Activated CD4-positive, alpha-beta T cell treated with anti-CD3 and anti-CD28 coated beads for 48 hours (primary cell): ENCODE results near the gene DDX39A.
A peak's percentile ranks its signal among the peaks of the same experiment; 100 is the strongest.
"Not testable (repeated sequence)": the region's sequence is repeated elsewhere in the genome, so short reads cannot be mapped to it uniquely, and the experiment has no call there.

Experiments
- DNase-seq: peaks from one replicate; pipeline ENCODE4 v3.0.0-alpha.2; 2020

The DDX39A gene

DNA sequence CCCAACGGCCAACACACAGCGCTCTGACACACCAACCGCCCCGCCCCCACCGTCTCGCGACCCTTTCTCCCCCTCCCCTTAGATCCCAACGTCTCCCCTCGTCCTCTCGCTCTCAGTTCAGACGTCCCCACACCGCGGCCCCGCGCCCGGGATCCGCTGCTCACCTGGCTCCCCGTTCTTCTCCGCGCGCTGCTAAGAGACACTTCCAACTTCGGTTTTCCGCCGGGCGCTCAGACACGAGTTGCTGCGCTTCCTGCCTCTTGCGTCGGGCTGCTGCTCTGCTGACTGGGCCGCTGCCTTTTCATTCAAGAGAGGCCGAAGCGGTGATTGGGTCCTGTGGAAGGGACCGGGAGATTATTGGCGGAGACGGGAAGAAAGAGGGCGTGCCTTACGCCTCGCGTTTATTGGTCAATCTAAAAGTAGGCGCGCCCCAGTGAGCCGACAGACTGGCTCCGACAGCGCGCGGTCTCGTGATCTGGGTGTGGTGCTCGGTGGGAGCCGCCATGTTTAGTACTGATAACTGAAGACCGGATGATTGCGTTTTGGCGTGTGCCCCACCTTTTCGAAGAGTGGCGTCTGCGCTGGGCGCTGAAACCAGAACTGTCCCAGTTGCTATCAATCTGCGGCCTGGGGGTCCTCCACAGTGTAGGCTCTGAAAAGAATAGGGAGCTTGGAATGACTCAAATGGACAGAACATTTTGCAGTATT is at the start of gene DDX39A:
DDX39A (minus strand) TSS at position 236 of the 708 bp plus-strand sequence. CDS start 6,121 bp downstream, outside the sequence.
- peak; percentile 98 for DNase-seq

DNA sequence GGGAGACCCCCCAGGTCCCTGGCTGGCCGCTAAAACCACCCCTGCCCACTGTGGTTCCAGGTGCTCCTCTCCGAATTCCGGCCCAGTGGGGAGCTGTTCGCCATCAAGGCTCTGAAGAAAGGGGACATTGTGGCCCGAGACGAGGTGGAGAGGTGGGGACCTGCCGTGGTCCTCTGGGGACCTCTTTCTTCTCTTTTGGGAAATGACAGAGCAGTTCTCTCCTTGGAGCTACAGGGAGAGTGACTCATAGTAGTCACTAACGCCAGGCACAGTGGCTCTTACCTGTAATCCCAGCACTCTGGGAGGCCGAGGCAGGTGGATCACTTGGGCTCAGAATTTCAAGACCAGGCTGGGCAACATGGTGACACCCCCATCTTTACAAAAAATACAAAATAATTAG is 48.7 kb upstream of the DDX39A start:
- no peak for DNase-seq

DNA sequence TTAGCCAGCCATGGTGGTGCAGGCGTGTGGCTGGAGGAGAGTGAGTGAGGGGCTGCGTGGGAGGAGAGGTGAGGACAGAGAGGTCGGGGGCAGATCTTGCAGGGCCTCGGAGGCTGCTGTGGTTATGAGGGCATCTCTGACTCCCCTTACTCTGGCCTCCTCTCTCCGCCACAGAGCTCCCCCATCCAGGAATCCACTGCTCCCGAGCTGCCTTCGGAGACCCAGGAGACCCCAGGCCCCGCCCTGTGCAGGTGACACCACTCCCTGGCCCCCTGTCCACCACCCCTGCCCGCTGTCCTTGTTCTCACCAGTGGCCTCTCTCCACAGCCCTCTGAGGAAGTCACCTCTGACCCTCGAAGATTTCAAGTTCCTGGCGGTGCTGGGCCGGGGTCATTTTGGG is 48.2 kb upstream of the DDX39A start:
- no peak for DNase-seq

DNA sequence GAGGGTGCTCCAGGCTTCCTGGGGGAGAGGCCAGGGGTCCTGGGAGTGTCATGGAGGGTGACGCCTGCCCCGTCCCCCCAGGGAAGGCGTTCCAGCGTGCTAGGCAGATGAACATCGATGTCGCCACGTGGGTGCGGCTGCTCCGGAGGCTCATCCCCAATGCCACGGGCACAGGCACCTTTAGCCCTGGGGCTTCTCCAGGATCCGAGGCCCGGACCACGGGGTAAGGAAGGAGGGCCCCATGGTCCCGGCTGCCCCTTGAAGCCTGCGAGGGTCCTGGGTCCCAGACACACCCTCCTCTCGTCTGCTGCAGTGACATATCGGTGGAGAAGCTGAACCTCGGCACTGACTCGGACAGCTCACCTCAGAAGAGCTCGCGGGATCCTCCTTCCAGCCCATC is 44.6 kb upstream of the DDX39A start:
- DNase-seq: no peak

DNA sequence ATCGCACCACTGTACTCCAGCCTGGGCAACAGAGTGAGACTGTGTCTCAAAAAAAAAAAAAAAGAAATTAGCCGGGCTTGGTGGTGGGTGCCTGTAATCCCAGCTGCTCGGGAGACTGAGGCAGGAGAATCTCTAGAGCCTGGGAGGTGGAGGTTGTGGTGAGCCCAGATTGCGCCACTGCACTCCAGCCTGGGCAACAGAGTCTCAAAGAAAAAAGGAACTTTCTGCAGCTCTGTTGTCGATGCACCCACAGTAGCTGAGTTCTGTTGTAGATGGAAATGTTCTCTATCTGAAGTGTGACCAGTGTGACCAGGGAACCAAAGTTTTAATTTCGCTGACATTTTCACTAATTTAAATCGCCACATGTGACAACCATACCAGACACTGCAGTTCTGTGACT is 43.3 kb upstream of the DDX39A start:
- not testable (repeated sequence) for DNase-seq

DNA sequence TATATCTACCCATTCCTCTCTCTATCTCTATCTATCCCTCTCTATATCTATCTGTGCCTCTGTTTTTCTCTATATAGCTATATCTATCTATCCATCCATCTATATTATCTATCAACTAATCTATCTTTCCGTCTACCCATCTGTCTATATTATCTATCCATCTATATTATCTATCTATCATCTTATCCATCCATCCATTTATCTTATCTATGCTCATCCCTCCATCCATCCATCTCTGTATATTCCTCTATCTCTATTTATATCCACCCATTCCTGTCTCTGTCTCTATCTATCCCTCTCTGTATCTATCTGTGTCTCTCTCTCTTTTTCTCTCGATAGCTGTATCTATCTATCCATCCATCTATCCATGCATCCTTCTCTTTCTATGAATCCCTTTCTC is 41.8 kb upstream of the DDX39A start:
- no peak for DNase-seq

DNA sequence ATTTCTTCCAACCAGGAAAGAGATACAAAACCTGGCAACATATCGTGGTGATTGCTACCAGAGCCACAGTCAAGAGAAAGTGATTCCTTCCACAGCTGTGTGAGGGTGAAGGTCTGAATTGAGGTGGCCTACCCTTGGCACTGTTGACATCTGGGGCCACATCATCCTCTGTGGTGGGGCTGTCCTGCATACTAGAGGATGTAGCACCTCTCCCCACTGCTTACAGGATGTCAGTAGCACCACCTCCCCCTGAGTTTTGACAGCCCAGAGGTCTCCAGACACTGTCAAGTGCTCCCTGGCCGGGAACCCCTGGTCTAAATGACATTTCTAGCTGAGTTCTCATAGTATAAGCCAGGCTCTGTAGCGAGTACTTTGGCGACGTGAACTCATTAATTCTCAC is 40.6 kb upstream of the DDX39A start:
- no peak for DNase-seq

DNA sequence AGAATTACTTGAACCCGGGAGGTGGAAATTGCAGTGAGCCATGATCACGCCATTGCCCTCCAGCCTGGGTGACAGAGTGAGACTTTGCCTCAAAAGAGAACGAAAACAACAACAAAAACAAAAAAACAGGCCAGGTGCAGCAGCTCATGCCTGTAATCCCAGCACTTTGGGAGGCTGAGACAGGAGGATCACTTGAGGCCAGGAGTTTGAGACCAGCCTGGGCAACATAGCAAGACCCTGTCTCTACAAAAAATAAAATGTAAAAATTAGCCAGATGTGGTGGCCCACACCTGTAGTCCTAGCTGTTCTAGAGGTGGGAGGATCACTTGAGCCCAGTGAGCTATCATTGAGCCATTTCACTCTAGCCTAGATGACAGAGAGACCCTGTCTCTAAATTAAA is 33.2 kb upstream of the DDX39A start:
- not testable (repeated sequence) for DNase-seq

DNA sequence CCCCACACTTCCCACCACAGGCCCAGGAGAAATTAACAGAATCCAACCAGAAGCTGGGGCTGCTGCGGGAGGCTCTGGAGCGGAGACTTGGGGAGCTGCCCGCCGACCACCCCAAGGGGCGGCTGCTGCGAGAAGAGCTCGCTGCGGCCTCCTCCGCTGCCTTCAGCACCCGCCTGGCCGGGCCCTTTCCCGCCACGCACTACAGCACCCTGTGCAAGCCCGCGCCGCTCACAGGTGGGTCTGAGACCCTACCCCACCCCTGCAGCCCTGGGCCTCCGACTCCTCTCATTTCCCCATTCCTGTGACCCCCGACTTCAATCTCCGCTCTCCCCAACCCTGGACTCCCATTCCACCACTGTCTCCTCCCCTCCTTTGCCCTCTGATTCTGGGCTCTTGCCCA is 31.7 kb upstream of the DDX39A start:
- no peak for DNase-seq

DNA sequence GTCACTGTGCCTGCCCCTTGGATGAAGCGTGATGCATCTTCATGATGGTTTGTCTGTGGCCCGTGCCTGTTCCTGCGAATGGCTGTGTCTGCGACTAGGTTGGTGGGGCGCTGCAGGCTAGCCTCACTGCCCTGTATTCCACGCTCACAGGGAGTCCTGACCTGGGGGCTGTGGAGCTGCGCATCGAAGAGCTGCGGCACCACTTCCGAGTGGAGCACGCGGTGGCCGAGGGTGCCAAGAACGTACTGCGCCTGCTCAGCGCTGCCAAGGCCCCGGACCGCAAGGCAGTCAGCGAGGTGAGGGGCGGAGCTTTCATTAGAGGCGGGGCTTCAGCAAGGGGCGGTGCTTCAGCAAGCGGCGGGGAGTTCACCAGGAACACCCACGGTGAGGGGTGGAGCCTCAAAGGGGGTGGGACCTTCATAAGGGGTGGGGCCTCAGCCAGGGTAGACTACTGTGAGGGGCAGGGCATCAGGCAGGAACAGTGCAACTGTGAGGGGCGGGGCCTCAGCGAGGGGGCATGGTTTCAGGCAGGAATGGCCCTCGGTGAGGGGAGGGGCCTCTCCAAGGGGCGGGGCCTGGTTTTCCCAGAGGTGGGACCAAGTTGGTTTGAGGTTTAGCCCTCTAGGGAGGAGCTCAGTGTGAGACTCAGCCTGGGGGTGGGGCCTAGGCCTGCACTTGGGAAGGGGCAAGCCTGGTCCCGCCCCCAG is 31.2 kb upstream of the DDX39A start:
- DNase-seq: peak; percentile 92

DNA sequence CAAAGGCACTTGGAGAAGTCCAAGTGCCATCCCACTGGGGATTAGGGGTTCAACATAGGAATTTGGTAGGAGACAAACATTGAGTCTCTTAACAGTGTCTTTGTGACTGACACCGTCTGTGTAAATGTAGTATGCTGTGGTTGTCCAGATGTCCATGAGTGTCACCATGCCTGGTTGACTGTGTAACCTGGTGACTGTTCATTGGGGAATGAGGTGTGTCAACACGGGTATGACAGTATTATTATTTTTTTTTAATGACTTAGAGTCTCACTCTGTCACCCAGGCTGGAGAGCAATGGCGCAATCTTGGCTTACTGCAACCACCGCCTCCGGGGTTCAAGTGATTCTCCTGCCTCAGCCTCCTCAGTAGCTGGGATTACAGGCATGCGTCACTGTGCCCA is 30.2 kb upstream of the DDX39A start:
- no peak for DNase-seq

DNA sequence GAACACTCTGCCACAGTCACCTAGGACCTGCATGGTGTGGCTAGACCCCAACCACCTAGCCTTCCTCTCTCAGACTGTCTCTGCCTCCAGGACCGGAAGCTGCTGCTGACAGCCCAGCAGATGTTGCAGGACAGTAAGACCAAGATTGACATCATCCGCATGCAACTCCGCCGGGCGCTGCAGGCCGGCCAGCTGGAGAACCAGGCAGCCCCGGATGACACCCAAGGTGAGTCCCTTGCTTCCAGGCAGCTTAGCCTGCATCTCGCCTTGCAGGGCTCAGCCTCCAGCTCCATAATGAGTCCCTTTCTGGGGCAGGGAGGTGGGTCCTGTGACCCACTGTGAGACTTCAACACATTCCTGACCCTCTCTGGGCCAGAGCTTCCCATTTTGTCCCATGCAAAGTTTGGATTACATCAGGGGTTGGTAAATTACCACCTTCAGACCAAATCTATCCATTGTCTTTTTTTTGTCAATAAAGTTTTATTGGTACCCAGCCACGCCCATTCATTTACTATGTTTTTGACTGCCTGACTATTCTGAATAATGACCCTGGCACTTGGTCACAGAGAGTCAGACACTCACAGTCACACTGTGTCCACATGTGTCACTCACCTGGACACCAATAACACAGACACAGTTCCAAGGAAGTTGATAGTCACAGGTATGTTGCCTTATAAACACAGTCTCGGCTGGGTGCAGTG is 27.3 kb upstream of the DDX39A start:
- no peak for DNase-seq

DNA sequence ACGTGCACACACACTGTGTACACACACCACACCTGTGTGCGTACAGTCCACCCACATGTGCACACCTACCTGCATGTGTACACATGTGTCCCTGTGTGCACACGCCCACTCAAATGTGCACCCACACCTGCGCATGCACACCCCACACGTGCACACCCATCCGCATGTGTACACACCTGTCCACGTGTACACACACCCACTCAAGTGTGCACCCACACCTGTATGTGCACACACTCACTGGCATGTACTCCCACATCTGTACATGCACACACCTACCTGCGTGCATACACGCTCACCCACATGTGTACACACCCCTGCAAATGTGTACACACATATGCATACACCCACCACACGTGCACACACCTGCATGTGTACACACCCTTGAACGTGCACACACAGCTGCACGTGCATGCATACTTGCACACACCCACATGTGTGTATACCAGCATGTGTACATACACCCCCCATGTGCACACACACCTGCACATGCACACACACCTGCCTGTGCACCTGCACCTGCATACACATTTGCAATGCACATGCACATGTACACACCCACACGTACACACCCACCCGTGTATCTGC is 24.6 kb upstream of the DDX39A start:
- DNase-seq: no peak

DNA sequence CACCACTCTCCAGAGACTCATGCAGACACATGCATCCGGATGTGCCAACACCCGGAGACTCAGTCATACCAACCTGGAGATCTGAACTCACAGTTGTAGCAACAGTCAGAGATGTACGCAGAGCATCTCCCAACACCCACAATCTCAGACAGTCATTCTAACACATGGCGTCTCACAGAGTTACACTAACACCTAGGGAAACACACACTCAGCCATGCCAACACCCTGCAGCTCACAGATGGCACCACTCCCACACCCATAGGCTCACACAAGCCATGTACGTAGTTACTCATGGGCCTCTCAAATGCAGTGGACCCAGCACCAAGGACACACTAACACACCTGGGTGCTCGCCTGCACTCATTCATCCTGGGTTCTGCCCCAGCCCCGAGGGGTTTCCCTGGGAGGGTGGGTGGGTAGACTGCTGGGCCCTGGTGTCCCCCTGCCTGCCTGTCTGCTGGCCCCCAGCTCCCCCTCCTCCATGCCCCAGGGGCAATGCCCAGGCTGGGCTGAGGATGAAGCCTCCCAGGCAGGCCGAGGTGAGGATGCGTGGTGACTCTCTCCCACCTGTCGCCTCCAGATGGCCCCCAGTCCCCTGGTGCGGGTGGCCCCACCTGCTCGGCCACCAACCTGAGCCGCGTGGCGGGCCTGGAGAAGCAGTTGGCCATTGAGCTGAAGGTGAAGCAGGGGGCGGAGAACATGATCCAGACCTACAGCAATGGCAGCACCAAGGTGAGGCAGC is 23.9 kb upstream of the DDX39A start:
- no peak for DNase-seq

DNA sequence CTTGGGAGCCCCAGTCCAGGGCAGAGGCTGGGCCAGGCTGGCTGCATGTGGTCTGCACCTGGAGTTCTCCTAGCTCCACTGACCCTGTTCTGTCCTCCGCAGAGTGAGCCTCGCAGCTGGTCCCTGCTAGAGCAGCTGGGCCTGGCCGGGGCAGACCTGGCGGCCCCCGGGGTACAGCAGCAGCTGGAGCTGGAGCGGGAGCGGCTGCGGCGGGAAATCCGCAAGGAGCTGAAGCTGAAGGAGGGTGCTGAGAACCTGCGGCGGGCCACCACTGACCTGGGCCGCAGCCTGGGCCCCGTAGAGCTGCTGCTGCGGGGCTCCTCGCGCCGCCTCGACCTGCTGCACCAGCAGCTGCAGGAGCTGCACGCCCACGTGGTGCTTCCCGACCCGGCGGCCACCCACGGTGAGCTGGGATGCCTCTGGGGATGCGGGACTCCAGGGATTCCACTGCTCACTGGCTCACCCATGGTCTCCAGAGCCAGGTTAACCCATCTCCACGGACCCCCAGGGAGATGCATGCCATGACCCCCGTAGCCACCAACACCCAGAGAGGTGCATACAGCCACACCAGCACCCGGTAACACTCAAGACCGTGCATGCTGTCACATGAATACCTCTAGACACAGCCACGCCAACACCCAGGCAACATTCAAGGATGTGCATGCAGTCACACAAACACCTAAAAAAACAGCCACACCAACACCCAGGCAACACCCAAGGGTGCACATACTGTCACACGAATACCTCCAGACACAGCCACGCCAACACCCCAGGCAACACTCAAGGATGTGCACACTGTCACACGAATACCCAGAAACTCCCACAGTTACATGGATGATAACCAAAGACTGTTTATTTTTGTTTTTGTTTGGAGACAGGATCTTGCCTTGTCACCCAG is 22.1 kb upstream of the DDX39A start:
- DNase-seq: no peak

DNA sequence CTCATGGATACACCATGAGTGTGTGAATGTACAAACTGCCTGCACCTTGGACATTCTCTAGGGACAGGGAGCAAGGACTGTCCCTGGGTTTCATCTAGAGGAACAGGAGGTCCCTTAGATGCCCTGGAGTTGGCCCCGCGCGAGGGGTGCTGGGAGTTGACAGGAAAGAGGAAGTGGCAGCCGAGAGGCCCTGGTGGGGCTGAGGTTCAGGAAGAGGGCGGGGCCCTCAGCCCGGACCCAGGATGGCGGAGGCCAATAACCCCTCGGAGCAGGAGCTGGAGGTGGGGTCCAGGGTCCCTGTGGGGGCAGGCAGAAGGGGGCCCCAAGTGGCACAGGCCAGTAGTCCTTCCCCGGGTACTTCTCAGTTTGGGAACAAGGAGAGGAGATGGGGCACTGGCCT is 20.9 kb upstream of the DDX39A start:
- DNase-seq: peak; percentile 87

DNA sequence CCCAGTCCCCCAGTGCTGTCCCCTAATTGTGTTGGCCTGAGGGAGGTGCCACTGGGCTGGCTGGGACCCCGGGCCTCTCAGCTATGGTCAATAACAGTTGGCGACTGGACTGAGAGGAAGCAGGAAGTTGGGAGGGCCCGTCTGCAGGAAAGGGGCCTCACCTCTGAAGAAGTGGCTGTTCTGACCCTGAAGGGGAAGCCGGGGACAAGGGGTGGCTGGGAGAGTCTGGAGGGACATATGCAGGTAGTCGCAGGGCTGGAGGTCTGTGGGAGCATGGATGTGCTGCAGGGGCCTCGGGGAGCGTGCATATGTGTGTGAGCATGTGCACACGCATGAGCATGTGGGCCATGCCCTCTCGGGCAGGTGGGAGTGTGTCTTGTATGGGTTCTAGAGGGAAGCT is 19.9 kb upstream of the DDX39A start:
- DNase-seq: no peak

DNA sequence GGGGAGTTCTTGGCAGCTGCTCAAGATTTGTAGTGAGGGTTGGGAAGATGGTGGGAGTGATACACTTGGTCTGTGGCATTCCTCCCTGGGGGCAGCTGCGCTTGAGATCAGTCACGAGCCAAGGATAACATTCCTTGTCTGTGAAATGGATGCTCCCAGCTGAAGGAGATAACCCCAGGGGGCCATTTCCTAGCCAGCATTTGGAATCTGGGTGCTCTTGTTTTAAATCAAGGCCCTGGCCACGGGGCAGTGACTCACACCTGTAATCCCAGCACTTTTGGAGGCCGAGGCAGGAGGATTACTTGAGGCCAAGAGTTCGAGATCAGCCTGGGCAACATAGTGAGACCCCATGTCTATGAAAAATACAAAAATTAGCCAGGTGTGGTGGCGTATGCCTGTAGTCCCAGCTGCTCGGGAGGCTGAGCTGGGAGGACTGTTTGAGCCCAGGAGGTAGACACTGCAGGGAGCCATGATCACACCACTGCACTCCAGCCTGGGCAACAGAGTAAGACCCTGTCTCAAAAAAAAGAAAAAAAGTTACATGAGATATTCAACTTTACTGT is 18.5 kb upstream of the DDX39A start:
- no peak for DNase-seq

DNA sequence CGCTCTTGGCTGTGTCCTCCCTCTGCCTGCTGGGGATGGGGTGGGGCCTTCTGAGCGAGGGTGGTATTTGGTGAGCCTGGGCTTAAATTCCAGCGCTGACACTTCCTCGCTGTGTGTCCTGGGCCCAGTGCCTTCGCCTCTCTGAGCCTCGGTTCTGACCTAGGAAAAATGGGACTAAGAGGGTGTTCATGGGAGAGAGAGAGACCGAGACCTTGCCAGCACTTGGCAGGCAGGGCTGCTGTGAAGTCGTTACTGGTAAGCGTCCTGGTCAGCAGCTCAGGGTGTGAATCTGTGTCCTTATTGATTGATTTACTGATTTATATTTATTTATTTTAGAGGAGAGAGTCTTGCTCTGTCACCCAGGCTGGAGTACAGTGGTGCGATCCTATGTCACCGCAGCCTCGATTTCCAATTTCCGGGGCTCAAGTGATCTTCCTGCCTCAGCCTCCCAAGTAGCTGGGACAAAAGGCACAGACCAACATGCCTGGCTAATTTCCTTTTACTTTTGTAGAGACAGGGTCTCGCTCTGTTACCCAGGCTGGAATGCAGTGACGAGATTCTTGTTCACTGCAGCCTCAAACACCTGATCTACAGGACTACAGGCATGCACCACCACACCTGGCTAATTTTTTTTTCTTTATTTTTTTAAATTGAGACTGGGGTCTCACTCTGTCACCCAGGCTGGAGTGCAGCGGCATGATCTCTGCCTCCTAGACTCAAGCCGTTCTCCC is 16.3 kb upstream of the DDX39A start:
- DNase-seq: no peak

DNA sequence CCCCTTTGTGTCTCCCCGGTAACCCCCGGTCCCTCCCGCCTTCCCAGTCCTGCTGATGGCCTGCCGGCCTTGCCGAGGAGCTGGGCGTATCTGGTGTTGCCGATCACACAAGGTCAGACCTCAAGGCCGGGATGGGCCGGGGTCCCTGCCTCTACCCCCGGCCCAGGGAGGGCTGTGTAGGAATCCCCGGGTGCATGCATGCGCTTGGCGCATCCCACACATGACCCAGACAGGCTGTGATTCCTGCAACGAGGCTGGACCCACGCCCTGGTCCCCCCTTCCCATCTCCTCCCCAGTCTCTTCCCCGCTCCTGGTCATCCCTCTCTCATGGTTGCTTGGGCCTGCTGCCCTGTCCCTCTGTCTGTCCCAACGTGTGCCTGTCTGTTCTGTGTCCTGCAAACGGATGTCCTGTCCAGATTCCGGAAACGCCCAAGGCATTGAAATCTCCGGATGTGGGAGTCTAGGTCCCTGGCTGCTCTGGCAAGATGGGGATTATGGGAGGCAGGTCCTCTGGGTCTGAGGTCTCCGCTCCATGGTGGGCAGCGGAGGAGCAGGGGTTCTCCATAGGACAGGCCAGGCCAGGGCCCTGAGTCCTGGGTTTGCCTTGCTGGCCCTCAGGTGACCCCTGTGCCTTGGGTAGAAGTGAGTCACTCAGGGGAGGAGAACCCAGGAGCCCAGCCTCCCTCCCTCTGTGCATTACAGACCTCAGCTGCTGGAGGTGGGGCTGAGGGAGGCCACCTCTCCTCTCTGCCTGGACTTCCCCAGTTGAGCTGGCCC is 15.6 kb upstream of the DDX39A start:
- DNase-seq: peak; percentile 57
